SK-N-SH (cell line): ENCODE data around the gene HLA-DMA.

Experiments
- CTCF ChIP-seq: fragments of 200-600 bp; sonication (generic); IDR thresholded peaks from 2 replicates; pipeline ENCODE4 v1.6.1; 2017; ENCODE audit warnings: antibody characterized with exemption, mild to moderate bottlenecking, moderate library complexity
- GABPA ChIP-seq: IDR thresholded peaks from 2 replicates; pipeline ENCODE4 v1.4.0; 2012; ENCODE audit warnings: low read depth, mild to moderate bottlenecking
- NFIC ChIP-seq: IDR thresholded peaks from 2 replicates; pipeline ENCODE4 v1.4.0; 2012; ENCODE audit warnings: borderline replicate concordance
- REST ChIP-seq: IDR thresholded peaks from 2 replicates; pipeline ENCODE4 v1.6.1; 2012; ENCODE audit warnings: mild to moderate bottlenecking, low read depth, low read length, moderate library complexity
- USF2 ChIP-seq: fragments of 150-350 bp; IDR thresholded peaks from 2 replicates; pipeline ENCODE4 v1.6.1; 2017; ENCODE audit warnings: antibody characterized with exemption, low read length, low read depth, borderline replicate concordance

GRCh38 chr6:32983493-32983848, 30.6 kb upstream of the HLA-DMA start:
- TF ChIP-seq USF2 (no peak), CTCF (no peak), REST (no peak), NFIC (no peak), GABPA (no peak)
